Epithelial cell of proximal tubule (primary cell): ENCODE measurements around the gene ZNF408. TPM values are rescaled to one million over a fixed set of nuclear protein-coding genes. Genes with fewer than 3 reads are reported as not detected.

Experiments used
- DNase-seq: peaks from one replicate; pipeline ENCODE4 v3.0.0-alpha.2; 2011; ENCODE audit warnings: low read depth
- H3K4me3 ChIP-seq: 2 replicates; pipeline ENCODE4 v1.5.1; 2011; ENCODE audit warnings: low read depth, mild to moderate bottlenecking, low read length
- CTCF ChIP-seq: conservative IDR thresholded peaks from 2 replicates; pipeline ENCODE4 v1.5.1; 2012; ENCODE audit warnings: low read depth, mild to moderate bottlenecking, low read length
- total RNA-seq: library from RNA; depleted of rRNA; stranded (reverse); fragments of >200 nt; gene quantifications from 2 replicates; pipeline ENCODE4 v1.2.3, GENCODE V29; 2015

ZNF408 gene
- total RNA-seq, 1 donor from 2014 or later: 12.5 TPM

GRCh38 chr11:46728659-46729040 lies 27.8 kb downstream of the ZNF408 start:
- DNase-seq: no peak
- TF ChIP-seq CTCF: no peak
- no peak overlapping the region for H3K4me3 ChIP-seq

GRCh38 chr11:46729110-46730027 lies 28.5 kb downstream of the ZNF408 start:
- DNase-seq: no peak
- no peak for TF ChIP-seq CTCF
- no peak overlapping the region for H3K4me3 ChIP-seq

GRCh38 chr11:46731545-46731944 lies 30.7 kb downstream of the ZNF408 start:
- H3K4me3 ChIP-seq: no peak overlapping the region
- no peak for DNase-seq
- no peak for TF ChIP-seq CTCF

- H3K4me3 ChIP-seq: no peak overlapping the region
- no peak for TF ChIP-seq CTCF
- DNase-seq: no peak
Measured at GRCh38 chr11:46733234-46733633, 32.4 kb downstream of the ZNF408 start.

GRCh38 chr11:46736146-46736545 lies 35.3 kb downstream of the ZNF408 start:
- TF ChIP-seq CTCF: no peak
- no peak for DNase-seq
- H3K4me3 ChIP-seq: no peak overlapping the region

- DNase-seq: no peak
- TF ChIP-seq CTCF: no peak
- H3K4me3 ChIP-seq: no peak overlapping the region
Measured at GRCh38 chr11:46736615-46737014, 35.8 kb downstream of the ZNF408 start.

GRCh38 chr11:46737699-46738098 lies 36.9 kb downstream of the ZNF408 start:
- no peak for TF ChIP-seq CTCF
- DNase-seq: no peak
- no peak overlapping the region for H3K4me3 ChIP-seq
